Hepatocyte (in vitro differentiated cells): Measurements from ENCODE around the gene TRIP12. TPM values are rescaled to one million over a fixed set of nuclear protein-coding genes. Genes with fewer than 3 reads are reported as not detected.

Experiments
- DNase-seq: peaks from one replicate; pipeline ENCODE4 v3.0.0-alpha.2; 2016; ENCODE audit warnings: low spot score
- H2AFZ ChIP-seq: fragments of 200-600 bp; sonication (generic); 2 replicates; pipeline ENCODE4 v1.6.0; 2016; ENCODE audit warnings: antibody characterized with exemption, mild to moderate bottlenecking
- H3K27ac ChIP-seq: fragments of 200-600 bp; sonication (generic); 2 replicates; pipeline ENCODE4 v1.5.1; 2016; ENCODE audit warnings: mild to moderate bottlenecking
- H3K27me3 ChIP-seq: fragments of 200-600 bp; sonication (generic); 2 replicates; pipeline ENCODE4 v1.6.1; 2016
- H3K36me3 ChIP-seq: fragments of 200-600 bp; sonication (generic); replicated peaks from 2 replicates; pipeline ENCODE4 v1.5.1; 2016; ENCODE audit warnings: low read depth; ENCODE audit not compliant: insufficient read depth
- H3K4me1 ChIP-seq: fragments of 200-600 bp; sonication (generic); 2 replicates; pipeline ENCODE4 v1.5.1; 2016; ENCODE audit warnings: mild to moderate bottlenecking, moderate library complexity; ENCODE audit not compliant: insufficient read depth
- H3K4me2 ChIP-seq: fragments of 200-600 bp; sonication (generic); 2 replicates; pipeline ENCODE4 v1.6.0; 2016
- H3K4me3 ChIP-seq: fragments of 200-600 bp; sonication (generic); 2 replicates; pipeline ENCODE4 v1.5.1; 2016; ENCODE audit warnings: mild to moderate bottlenecking
- H3K79me2 ChIP-seq: fragments of 200-600 bp; sonication (generic); 2 replicates; pipeline ENCODE4 v1.6.0; 2017; ENCODE audit warnings: mild to moderate bottlenecking
- H3K9me2 ChIP-seq: fragments of 200-600 bp; sonication (generic); replicated peaks from 2 replicates; pipeline ENCODE4 v1.6.0; 2017; ENCODE audit warnings: mild to moderate bottlenecking; ENCODE audit not compliant: insufficient read depth
- H3K9me3 ChIP-seq: fragments of 200-600 bp; sonication (generic); 2 replicates; pipeline ENCODE4 v1.5.1; 2016; ENCODE audit warnings: low read depth, mild to moderate bottlenecking
- H4K20me1 ChIP-seq: fragments of 200-600 bp; sonication (generic); 2 replicates; pipeline ENCODE4 v1.6.0; 2016; ENCODE audit warnings: mild to moderate bottlenecking; ENCODE audit not compliant: insufficient read depth, poor library complexity, severe bottlenecking
- CTCF ChIP-seq: fragments of 200-600 bp; sonication (generic); IDR thresholded peaks from 2 replicates; pipeline ENCODE4 v1.5.1; 2016; ENCODE audit warnings: antibody characterized with exemption, mild to moderate bottlenecking; ENCODE audit not compliant: poor library complexity
- EZH2 ChIP-seq: fragments of 200-600 bp; sonication (generic); IDR thresholded peaks from 2 replicates; pipeline ENCODE4 v1.6.1; 2016; ENCODE audit warnings: antibody characterized with exemption, mild to moderate bottlenecking, borderline replicate concordance
- EZH2phosphoT487 ChIP-seq: fragments of 200-600 bp; sonication (generic); IDR thresholded peaks from one replicate; pipeline ENCODE4 v1.6.1; 2018; ENCODE audit warnings: antibody characterized with exemption, mild to moderate bottlenecking, low read depth, moderate library complexity; ENCODE audit not compliant: unreplicated experiment, severe bottlenecking
- WGBS: methylation state at CpG from one replicate; pipeline ENCODE4 v1.1.6; 2016; ENCODE audit warnings: low lambda C conversion rate; ENCODE audit errors: missing lambda C conversion rate; 5-methylcytosine and 5-hydroxymethylcytosine counted together
- polyA plus RNA-seq: library from polyadenylated mRNA; unstranded; fragments of >200 nt; fragmentation: Nextera tagmentation; extraction: Ambion mirVana; gene quantifications from 2 replicates; pipeline ENCODE4 v1.2.1, GENCODE V29; 2016
- total RNA-seq: library from RNA; depleted of rRNA; stranded (reverse); fragments of >200 nt; gene quantifications from 2 replicates; pipeline ENCODE4 v1.2.3, GENCODE V29; 2014

Gene TRIP12
- total and polyA plus RNA-seq, 2 experiments from 2014 or later = 40.7 to 136 TPM

- Histone ChIP-seq H2AFZ (no peak overlapping the region), H3K79me2 (no peaks in the 10 kb centered on the region), H3K27me3 (no peaks in the 10 kb centered on the region), H3K4me1 (no peaks in the 10 kb centered on the region), H3K9me2 (no peaks in the 10 kb centered on the region), H3K4me2 (no peak overlapping the region), H3K27ac (no peak overlapping the region), H3K4me3 (no peak overlapping the region), H3K9me3 (peaks cover 6% of the 10 kb centered on the region), H4K20me1 (no peaks in the 10 kb centered on the region), H3K36me3 (no peaks in the 10 kb centered on the region)
- TF ChIP-seq CTCF (no peak), EZH2 (no peak), EZH2phosphoT487 (no peak)
- 68% methylated on average over 1 of the region's 1 CpG for WGBS
- DNase-seq = no peak
These were observed 187.4 kb downstream of the TRIP12 start for GRCh38 chr2:229734410-229734809.

GRCh38 chr2:229733611-229734245, 188.1 kb downstream of the TRIP12 start:
- H3K4me1 ChIP-seq = no peaks in the 10 kb centered on the region
- WGBS = 51% methylated on average over 6 of the region's 6 CpGs
- no peak for TF ChIP-seq EZH2phosphoT487
- no peak for TF ChIP-seq CTCF
- no peak for TF ChIP-seq EZH2

GRCh38 chr2:229732897-229733296, 188.9 kb downstream of the TRIP12 start:
- Histone ChIP-seq H3K27me3 (no peaks in the 10 kb centered on the region), H3K36me3 (no peaks in the 10 kb centered on the region), H3K9me2 (no peaks in the 10 kb centered on the region), H3K27ac (no peak overlapping the region), H2AFZ (no peak overlapping the region), H4K20me1 (no peaks in the 10 kb centered on the region), H3K4me2 (no peak overlapping the region), H3K4me3 (no peak overlapping the region), H3K4me1 (no peaks in the 10 kb centered on the region), H3K79me2 (no peaks in the 10 kb centered on the region), H3K9me3 (peaks cover 6% of the 10 kb centered on the region)
- no peak for TF ChIP-seq CTCF
- no peak for TF ChIP-seq EZH2phosphoT487
- no peak for TF ChIP-seq EZH2
- WGBS = 78% methylated on average over 6 of the region's 6 CpGs
- no peak for DNase-seq

More at GRCh38 chr2:229733611-229734245, 188.1 kb downstream of the TRIP12 start:
- no peak for DNase-seq
- no peaks in the 10 kb centered on the region for H3K79me2 ChIP-seq
- H3K36me3 ChIP-seq = no peaks in the 10 kb centered on the region
- H3K9me2 ChIP-seq = no peaks in the 10 kb centered on the region
- no peak overlapping the region for H3K4me3 ChIP-seq
- H3K9me3 ChIP-seq = peaks cover 6% of the 10 kb centered on the region
- no peak overlapping the region for H3K27ac ChIP-seq
- no peaks in the 10 kb centered on the region for H4K20me1 ChIP-seq
- no peaks in the 10 kb centered on the region for H3K27me3 ChIP-seq
- H2AFZ ChIP-seq = no peak overlapping the region
- H3K4me2 ChIP-seq = no peak overlapping the region
